Measurements from ENCODE around the gene PNKD.
"Not testable (repeated sequence)": the region's sequence is repeated elsewhere in the genome, so short reads cannot be mapped to it uniquely, and the experiment has no call there.

The PNKD gene

DNA sequence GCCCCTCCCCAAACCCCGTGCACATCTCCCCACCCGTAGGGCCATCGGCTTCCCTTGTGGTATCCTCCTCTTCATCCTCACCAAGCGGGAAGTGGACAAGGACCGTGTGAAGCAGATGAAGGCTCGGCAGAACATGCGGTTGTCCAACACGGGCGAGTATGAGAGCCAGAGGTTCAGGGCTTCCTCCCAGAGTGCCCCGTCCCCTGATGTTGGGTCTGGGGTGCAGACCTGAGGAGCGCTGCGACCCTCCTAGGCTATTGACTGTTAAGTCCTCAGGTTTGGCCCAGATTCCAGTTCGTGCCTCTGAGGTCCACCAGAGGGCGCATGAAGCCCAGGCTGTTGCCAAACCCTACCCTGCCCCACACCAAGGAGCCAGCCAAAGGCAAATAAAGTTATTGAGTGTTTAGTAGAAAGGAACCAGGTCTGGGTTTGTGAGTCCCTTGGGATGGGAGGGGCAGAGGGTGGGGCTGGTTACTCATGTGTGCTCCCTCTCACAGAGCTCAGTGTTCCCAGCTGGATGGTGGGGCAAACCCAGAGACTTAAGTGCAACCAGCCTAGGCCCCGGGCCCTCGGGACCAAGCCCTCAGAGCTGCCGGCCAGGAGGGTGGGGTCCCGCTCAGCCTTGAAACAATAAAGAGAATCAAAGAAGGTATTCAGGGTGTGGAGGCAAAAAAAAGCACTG lies 2.4 kb downstream of the PNKD start:
- peak; percentile 42 for DNase-seq (ENCODE audit: low read depth, low spot score)

DNA sequence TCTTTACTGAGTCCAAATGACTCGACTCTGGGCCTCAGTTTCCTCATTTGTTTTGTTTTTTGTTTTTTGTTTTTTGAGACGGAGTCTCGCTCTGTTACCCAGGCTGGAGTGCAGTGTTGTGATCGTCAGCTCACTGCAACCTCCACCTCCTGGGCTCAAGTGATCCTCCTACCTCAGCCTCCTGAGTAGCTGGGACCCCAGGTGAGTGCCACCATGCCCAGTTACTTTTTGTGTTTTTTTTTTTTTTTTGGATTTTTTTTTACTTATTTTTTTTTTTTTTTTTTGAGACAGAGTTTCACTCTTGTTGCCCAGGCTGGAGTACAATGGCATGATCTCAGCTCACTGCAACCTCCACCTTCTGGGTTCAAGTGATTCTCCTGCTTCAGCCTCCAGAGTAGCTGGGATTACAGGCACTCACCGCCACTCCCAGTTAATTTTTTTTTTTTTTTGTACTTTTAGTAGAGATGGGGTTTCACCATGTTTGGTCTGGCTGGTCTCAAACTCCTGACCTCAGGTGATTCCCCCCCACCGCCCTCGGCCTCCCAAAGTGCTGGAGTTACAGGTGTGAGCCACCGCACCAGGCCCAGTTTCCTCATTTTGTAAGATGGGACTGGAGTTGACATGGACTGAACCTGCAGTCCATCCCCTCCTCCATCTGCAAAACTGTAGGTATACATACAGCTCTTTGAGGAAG lies 3.0 kb downstream of the PNKD start:
- DNase-seq (ENCODE audit: low read depth, low spot score), result not testable (repeated sequence)

- DNase-seq (ENCODE audit: low read depth, low spot score), result no peak
Measured at GRCh38 chr2:218273908-218274249, 3.6 kb downstream of the PNKD start.

DNA sequence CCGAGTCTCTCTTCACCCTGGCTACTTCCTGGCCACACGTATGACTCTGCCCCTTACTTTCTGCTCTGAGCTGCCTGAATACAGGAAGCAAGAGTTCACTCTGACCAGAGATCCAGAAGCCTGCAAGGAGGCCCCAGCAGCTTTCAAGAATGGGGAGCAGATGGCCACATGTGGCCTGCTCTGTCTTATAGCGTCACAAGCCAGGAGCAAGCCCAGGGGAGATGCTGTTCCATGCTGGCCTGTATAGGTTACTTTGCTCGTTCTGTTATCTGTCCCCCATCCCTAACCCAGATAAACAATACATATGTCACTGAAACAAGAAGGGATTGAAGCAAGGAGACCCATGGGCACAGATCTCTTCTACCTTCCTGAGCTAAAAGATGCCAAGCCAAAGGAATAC lies 4.3 kb downstream of the PNKD start:
- no peak for DNase-seq (ENCODE audit: low read depth, low spot score)

GRCh38 chr2:218275371-218276072 lies 5.2 kb downstream of the PNKD start:
- DNase-seq (ENCODE audit: low read depth, low spot score), result no peak

DNA sequence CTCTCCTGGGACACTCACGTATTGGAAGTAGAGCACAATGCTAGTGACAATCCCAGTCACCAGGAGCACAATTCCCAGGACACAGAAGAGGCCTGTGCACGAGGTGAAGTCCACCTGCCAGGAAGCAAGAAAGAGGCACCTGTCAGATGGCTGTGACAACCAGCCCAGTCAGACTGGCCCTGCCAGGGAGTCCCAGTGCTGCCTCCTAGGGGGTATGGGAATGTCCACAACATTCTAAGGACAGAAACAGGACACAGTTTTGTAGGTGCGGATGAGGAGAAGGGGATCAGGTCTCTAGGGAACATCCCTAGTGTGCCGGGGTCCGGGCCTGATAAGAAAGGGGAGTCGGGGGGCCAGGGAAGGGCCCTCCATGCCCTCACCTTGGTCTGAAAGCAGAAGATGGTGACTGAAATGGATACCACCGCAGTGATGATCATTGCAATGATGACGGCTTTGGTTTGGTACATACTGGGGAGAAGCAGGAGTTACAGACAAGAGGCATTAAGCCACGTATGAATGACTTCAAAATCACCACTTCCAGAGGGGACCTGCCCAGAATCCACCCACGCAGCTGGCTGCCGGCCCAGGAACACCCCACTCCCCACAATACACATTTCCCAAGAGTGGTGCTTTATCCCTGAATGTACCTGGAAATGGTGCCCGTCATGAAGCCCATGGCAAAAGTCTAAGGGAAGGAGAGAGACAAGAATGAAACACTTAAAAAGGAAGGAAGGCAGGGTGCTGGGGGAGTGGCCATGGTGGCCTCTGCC lies 6.9 kb downstream of the PNKD start:
- DNase-seq (ENCODE audit: low read depth, low spot score), result no peak

DNA sequence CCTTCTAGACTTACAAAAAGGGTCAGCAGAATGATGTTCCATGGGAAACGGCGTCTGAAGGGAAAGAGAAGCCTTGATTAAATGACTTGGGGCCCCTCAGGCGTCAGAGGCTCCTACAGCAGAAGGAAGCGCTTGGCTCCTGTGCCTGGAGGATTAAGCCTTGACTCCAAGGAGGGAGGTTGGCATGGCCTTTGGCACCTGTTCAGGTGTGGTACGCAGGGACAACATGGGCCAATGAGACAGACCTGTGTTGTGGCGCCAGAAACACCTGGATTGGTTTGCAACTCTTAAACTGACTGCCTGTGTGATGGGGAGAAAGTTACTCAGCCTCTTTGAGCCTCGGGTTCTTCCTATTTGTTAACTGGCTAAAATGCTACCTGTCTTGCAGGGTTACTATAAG lies 7.6 kb downstream of the PNKD start:
- no peak for DNase-seq (ENCODE audit: low read depth, low spot score)

- DNase-seq (ENCODE audit: low read depth, low spot score), result no peak
Measured at GRCh38 chr2:218278531-218279360, 8.4 kb downstream of the PNKD start.

DNA sequence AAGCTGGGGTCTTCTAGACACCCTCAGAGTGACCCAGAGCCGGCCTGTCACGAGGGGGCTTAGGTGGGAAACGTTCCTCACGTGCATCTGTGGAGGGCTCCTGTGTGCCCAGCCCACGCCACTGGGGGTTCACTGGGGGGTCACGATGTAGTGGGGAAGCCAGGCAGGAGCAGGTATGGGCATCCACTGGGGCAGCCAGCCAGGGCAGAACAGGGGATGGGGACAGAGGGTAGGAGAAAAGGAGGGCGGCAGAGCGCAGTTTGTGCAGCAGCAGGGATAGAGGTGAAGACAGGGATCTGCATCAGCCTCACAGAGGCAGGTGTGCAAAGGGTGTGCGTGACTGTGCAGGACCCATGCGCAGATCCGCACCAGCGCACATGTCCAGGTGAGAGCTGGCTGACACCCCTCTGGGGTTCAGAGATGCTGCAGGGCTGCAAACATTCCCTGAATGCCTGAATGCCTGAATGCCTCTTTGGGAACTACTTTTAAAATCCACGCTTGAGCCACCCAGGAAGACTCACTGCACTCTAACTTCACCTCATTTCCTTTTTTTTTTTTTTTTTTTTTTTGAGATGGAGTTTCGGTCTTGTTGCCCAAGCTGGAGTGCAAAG lies 10.0 kb downstream of the PNKD start:
- no peak for DNase-seq (ENCODE audit: low read depth, low spot score)

GRCh38 chr2:218281449-218281848 lies 11.1 kb downstream of the PNKD start:
- DNase-seq (ENCODE audit: low read depth, low spot score), result no peak

DNA sequence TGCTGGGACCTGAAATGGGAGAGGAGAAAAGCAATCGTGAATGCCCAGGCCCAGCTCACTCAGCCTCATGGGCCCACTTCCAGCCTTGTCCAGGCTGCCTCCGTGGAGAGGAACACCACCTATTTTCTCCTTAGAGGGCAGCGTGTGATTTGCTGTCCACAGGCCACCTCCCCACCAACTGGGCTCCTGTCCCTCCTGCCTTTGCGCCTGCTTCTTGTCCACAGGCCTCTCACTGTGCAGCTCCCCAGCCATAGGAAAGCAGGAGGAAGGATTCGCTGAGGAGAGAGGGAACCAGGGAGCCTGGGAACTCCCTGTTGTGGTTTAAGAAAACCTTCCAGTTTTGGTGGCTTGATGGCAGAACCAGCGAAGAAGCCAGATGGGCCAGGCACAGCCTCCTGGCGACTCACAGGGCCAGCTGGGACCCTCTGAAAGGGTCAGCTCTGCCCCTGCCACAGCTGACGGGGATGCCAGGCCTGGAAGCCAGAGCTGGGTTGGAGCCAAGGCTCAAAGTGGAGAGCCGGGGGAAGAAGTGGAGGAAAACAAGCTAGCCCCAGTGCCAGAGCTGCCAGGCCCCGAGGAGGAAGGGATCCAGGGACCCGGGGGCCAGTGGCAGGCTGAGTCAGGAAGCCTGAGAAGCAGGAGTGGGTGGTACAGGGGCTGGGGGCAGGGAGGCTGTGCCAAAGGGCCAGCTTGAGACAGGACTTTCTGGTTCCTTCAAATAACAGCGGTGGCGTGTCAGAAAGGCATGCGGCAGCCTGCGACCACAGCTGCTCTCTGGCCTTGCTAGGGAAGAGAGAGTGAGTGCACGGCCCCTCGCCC lies 12.1 kb downstream of the PNKD start:
- no peak for DNase-seq (ENCODE audit: low read depth, low spot score)

DNA sequence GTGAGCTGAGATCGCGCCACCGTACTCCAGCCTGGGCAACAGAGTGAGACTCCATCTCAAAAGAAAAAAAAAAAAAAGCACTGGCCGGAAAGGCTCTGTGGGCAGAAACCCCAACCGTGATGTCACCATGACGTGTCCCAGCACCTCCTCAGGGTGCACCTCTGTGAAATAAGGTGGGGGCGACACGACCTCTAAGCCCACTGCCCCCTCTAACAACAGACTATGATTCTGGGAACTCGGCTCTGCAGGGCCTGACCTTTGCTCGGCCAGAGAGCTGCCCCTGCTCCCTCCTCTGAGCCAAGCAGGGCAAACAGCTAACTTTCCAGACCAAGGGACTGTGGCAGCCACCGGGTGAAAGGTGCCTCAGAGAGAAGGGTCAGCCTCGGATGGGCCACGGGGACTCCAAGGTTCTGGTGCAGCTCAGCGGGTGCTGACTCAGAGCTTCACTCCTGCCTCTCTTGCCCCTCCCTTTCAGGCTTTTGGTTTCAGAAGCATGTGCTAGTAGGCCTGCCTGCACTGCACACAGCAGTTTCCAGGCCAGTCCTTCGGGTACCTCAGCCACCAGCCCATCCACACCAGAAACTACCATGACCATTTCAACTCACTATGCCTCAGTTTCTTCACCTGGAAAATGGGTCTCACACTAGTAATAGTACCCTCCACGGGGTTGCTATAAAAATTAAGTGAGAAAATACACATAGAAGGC lies 13.9 kb downstream of the PNKD start:
- no peak for DNase-seq (ENCODE audit: low read depth, low spot score)

DNA sequence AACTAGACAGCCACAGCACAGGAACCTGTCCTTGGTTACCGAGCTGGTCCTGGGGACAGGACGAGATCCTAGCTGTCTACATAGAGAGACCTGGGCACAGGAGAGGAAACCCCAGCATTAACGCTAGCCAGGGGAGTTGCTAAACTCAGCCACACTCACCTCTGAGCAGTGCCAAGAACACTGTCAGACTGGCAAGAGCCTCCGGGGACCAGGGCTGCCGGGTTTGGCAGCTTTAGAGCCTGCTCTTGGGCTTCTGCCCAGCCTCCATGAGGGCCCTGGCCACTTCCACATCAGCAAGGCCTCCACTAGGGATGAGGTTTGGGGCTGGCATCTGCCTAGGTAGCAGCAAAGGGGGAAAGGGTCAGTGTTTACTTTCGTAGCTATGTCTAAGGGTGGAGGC lies 15.3 kb downstream of the PNKD start:
- DNase-seq (ENCODE audit: low read depth, low spot score), result no peak

- DNase-seq (ENCODE audit: low read depth, low spot score), result peak; percentile 48
Measured at GRCh38 chr2:218286570-218287459, 16.5 kb downstream of the PNKD start.

DNA sequence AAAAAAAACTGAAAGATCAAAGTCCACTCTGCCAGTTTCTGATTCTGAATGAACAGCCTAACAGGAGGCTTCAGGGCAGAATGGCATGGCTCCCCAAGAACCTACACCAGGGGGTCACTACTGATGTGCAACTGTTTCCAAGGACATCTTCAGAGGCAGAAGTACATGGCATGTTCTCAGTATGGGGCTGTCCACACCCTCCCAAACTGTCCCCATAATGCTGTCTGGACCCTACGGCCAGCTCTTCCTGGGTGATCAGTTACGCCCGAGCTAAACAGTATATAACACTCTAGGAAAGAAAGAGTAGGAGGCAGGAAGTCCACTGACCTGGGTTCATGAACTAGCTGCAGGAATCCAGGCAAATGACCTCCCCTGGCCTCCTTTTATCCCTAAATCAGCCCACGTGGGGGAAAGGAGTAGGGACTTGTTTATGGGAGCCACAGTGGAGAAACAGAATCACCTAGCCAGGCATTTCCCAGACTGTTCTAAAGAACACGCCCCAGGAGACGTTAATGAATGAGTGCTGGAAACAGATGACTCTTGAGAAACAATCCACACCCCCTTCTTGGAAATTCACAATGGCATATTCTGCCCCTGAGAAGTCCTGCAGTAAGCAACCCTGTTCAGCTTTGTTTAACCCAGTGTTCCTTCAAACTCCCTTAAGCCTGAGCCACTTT lies 19.5 kb downstream of the PNKD start:
- no peak for DNase-seq (ENCODE audit: low read depth, low spot score)

GRCh38 chr2:218290316-218291261 lies 20.3 kb downstream of the PNKD start:
- no peak for DNase-seq (ENCODE audit: low read depth, low spot score)

Data from activated naive CD8-positive, alpha-beta T cell treated with anti-CD3 and anti-CD28 coated beads, Interleukin-2, amount 50 U/mL, for 16 hours (primary cell).